ENCODE measurements around the gene ERC1. TPM values are rescaled to one million over a fixed set of nuclear protein-coding genes. Genes with fewer than 3 reads are reported as not detected.
"Not testable (repeated sequence)": the region's sequence is repeated elsewhere in the genome, so short reads cannot be mapped to it uniquely, and the experiment has no call there.

The ERC1 gene
- total RNA-seq, 4 donors from 2014 or later, result 58.0 to 83.2 (median 73.5) TPM

GRCh38 chr12:1351926-1352325 lies 360.9 kb downstream of the ERC1 start:
- no peaks in the 10 kb centered on the region for H3K36me3 ChIP-seq
- H3K4me1 ChIP-seq, result peaks cover 0 to 4% (median 0%) of the 10 kb centered on the region in 4 donors
- H3K27ac ChIP-seq, result no peak overlapping the region
- no peak for DNase-seq (ENCODE audit: low spot score in 2 of 2)
- no peak overlapping the region for H3K4me3 ChIP-seq
- 83 to 86% methylated on average over 2 of the region's 2 CpGs for WGBS, 2 donors
- TF ChIP-seq CTCF (IDR thresholded peaks at IDR 0.05) (no peak), POLR2A (IDR thresholded peaks at IDR 0.05) (no peak), EP300 (IDR thresholded peaks at IDR 0.05) (no peak)
- no peaks in the 10 kb centered on the region for H3K27me3 ChIP-seq
- no peaks in the 10 kb centered on the region for H3K9me3 ChIP-seq

DNA sequence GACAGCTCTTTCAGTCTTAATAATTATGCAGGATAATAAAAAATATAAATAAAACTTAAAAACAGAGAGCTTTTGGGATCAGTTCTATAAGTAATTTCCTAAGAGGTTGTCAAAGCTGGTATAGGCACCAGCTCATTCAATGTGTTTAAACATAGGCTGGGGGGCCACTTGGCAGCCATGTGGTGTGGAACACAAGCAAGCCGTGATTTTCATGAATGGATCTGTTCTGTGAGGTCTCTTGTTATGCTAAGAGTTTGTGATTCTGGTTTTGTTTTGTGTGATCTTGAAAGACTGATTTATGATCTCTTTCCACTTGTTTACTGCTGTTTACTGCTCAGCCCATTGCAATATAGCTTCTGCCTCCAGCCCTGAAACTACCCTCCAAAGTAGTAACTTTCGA lies 362.4 kb downstream of the ERC1 start:
- Histone ChIP-seq H3K4me3 (no peak overlapping the region), H3K4me1 (peaks cover 0 to 4% (median 0%) of the 10 kb centered on the region in 4 donors), H3K27ac (no peak overlapping the region), H3K9me3 (no peaks in the 10 kb centered on the region), H3K36me3 (no peaks in the 10 kb centered on the region), H3K27me3 (no peaks in the 10 kb centered on the region)
- TF ChIP-seq CTCF (IDR thresholded peaks at IDR 0.05) (no peak), POLR2A (IDR thresholded peaks at IDR 0.05) (no peak), EP300 (IDR thresholded peaks at IDR 0.05) (no peak)
- WGBS, 2 donors, result 65 to 74% methylated on average over 2 of the region's 2 CpGs
- no peak for DNase-seq (ENCODE audit: low spot score in 2 of 2)

DNA sequence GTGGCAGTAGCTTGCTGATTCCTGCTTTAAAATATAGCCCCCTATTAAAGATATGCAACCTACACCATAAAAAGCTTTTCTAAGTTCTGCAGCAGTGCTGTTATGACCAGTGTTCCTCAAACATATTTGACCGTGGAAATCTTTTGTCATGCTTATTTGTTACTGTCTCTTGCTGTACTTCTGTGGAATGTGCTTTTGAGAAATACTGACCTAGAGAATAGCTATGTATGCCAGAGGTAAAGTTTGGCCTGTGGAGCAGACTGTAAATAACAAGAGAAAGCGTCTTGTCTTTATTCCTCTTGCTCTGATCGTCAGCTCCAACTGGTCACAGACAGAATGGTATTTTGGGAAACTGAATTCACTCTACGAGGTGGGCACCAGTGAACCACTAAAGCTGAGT lies 364.4 kb downstream of the ERC1 start:
- no peak overlapping the region for H3K4me3 ChIP-seq
- WGBS, 2 donors, result 82 to 89% methylated on average over 4 of the region's 4 CpGs
- no peaks in the 10 kb centered on the region for H3K27me3 ChIP-seq
- H3K4me1 ChIP-seq, result no peaks in the 10 kb centered on the region
- H3K36me3 ChIP-seq, result no peaks in the 10 kb centered on the region
- no peak overlapping the region for H3K27ac ChIP-seq
- DNase-seq (ENCODE audit: low spot score in 2 of 2), result no peak
- TF ChIP-seq POLR2A (IDR thresholded peaks at IDR 0.05), result no peak
- no peak for TF ChIP-seq CTCF (IDR thresholded peaks at IDR 0.05)
- no peak for TF ChIP-seq EP300 (IDR thresholded peaks at IDR 0.05)
- no peaks in the 10 kb centered on the region for H3K9me3 ChIP-seq

DNA sequence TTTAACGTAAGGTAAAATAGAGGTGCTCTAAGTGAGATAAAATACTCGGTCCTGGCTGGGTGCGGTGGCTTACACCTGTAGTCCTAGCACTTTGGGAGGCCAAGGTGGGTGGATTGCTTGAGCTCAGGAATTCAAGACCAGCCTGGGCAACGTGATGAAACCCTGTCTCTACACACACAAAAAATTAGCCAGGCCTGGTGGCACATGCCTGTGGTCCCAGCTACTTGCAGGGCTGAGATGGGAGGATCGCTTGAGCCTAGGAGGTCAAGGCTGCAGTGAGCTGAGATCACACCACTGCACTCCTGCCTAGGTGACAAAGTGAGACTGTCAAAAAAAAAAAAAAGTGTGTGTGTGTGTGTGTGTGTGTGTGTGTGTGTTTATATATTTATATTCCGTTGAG lies 364.8 kb downstream of the ERC1 start:
- not testable (repeated sequence) for H3K27ac ChIP-seq
- WGBS, 2 donors, result 91 to 93% methylated on average over 6 of the region's 6 CpGs

DNA sequence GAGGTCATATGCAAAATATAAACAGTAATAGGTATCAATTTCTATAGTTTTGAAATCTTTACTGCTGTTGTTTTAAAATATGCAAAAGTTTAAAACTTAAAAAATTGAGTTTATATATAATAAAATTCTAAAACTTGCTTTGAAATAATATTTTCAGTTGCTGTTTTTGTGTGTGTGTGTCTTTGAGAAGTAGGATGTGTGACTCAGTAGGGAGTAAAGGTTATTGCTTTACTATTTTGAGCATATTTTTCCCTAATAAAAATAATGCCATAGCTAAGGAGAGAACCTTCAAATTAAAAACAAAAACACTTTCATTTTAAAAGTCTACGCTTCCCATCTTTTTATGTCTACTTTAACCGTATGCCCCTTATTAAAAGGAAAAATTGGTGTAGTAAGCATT lies 365.3 kb downstream of the ERC1 start:
- Histone ChIP-seq H3K4me3 (no peak overlapping the region), H3K36me3 (no peaks in the 10 kb centered on the region), H3K27me3 (no peaks in the 10 kb centered on the region), H3K27ac (no peak overlapping the region), H3K4me1 (no peaks in the 10 kb centered on the region), H3K9me3 (no peaks in the 10 kb centered on the region)
- WGBS, 2 donors, result 89 to 91% methylated on average over 2 of the region's 2 CpGs
- no peak for DNase-seq (ENCODE audit: low spot score in 2 of 2)
- no peak for TF ChIP-seq CTCF (IDR thresholded peaks at IDR 0.05)
- TF ChIP-seq POLR2A (IDR thresholded peaks at IDR 0.05), result no peak
- TF ChIP-seq EP300 (IDR thresholded peaks at IDR 0.05), result no peak

More for the DNA sequence above, 364.8 kb downstream of the ERC1 start:
- not testable (repeated sequence) for DNase-seq (ENCODE audit: low spot score in 2 of 2); H3K36me3 ChIP-seq; H3K27me3 ChIP-seq; H3K4me3 ChIP-seq; H3K9me3 ChIP-seq; H3K4me1 ChIP-seq

- TF ChIP-seq POLR2A (IDR thresholded peaks at IDR 0.05) (no peak), CTCF (IDR thresholded peaks at IDR 0.05) (no peak), EP300 (IDR thresholded peaks at IDR 0.05) (no peak)
- no peak for DNase-seq (ENCODE audit: low spot score in 2 of 2)
- Histone ChIP-seq H3K9me3 (no peaks in the 10 kb centered on the region), H3K4me3 (no peak overlapping the region), H3K27ac (no peak overlapping the region), H3K4me1 (no peaks in the 10 kb centered on the region), H3K36me3 (no peaks in the 10 kb centered on the region), H3K27me3 (no peaks in the 10 kb centered on the region)
- WGBS, 2 donors, result 37 to 43% methylated on average over 6 of the region's 6 CpGs
Measured at GRCh38 chr12:1357171-1357570, 366.1 kb downstream of the ERC1 start.

All from tibial nerve (tissue), 4 donors.